Measurements from ENCODE around the gene DNASE1.

GRCh38 chr16:3655030-3655395 lies 522 bp downstream of the DNASE1 start:
- TF ChIP-seq, protein P1, sequence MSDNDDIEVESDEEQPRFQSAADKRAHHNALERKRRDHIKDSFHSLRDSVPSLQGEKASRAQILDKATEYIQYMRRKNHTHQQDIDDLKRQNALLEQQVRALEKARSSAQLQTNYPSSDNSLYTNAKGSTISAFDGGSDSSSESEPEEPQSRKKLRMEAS (IDR thresholded peaks at IDR 0.05), result no peak
- TF ChIP-seq EP300 (IDR thresholded peaks at IDR 0.05; ENCODE audit: borderline replicate concordance) (no peak), RAD21 (IDR thresholded peaks at IDR 0.05; ENCODE audit: low read depth) (no peak), TCF12 (IDR thresholded peaks at IDR 0.05; ENCODE audit: low read depth) (no peak), TEAD4 (IDR thresholded peaks at IDR 0.05) (no peak), CEBPB (IDR thresholded peaks at IDR 0.05) (no peak), ZBTB7A (IDR thresholded peaks at IDR 0.05; ENCODE audit: low read depth) (no peak)
- TF ChIP-seq, protein P2, sequence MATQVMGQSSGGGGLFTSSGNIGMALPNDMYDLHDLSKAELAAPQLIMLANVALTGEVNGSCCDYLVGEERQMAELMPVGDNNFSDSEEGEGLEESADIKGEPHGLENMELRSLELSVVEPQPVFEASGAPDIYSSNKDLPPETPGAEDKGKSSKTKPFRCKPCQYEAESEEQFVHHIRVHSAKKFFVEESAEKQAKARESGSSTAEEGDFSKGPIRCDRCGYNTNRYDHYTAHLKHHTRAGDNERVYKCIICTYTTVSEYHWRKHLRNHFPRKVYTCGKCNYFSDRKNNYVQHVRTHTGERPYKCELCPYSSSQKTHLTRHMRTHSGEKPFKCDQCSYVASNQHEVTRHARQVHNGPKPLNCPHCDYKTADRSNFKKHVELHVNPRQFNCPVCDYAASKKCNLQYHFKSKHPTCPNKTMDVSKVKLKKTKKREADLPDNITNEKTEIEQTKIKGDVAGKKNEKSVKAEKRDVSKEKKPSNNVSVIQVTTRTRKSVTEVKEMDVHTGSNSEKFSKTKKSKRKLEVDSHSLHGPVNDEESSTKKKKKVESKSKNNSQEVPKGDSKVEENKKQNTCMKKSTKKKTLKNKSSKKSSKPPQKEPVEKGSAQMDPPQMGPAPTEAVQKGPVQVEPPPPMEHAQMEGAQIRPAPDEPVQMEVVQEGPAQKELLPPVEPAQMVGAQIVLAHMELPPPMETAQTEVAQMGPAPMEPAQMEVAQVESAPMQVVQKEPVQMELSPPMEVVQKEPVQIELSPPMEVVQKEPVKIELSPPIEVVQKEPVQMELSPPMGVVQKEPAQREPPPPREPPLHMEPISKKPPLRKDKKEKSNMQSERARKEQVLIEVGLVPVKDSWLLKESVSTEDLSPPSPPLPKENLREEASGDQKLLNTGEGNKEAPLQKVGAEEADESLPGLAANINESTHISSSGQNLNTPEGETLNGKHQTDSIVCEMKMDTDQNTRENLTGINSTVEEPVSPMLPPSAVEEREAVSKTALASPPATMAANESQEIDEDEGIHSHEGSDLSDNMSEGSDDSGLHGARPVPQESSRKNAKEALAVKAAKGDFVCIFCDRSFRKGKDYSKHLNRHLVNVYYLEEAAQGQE (IDR thresholded peaks at IDR 0.05; ENCODE audit: low read depth), result no peak
